Gastrocnemius medialis (tissue), 4 donors: ENCODE results near the gene MRPL45. TPM values are rescaled to one million over a fixed set of nuclear protein-coding genes. Genes with fewer than 3 reads are reported as not detected.

Experiments
- ATAC-seq, 2 donors: fragments of 150-250 bp; one replicate each; pipeline ENCODE4 v1.9.1; 2016
- DNase-seq, 2 donors: peaks; one replicate each; pipeline ENCODE4 v3.0.0-alpha.2; 2019
- H3K27ac ChIP-seq, 4 donors: fragments of 200-600 bp; sonication (generic); 1 replicate in 1 of 4; 2 replicates in 3 of 4; pipeline ENCODE4 v1.5.1; 2016 to 2018; ENCODE audit warnings: mild to moderate bottlenecking in 2 of 4, moderate library complexity in 1 of 4
- H3K27me3 ChIP-seq, 3 donors: fragments of 200-600 bp; sonication (generic) in 2 of 3; 1 replicate in 1 of 3; 2 replicates in 2 of 3; pipeline versions ENCODE4 v1.5.1 to v1.6.0; 2016 to 2019; ENCODE audit warnings: mild to moderate bottlenecking in 1 of 3, moderate library complexity in 1 of 3
- H3K36me3 ChIP-seq, 2 donors: fragments of 200-600 bp; sonication (generic) in 1 of 2; one replicate each; pipeline ENCODE4 v1.5.1; 2017 to 2018
- H3K4me1 ChIP-seq, 2 donors: fragments of 200-600 bp; sonication (generic) in 1 of 2; one replicate each; pipeline ENCODE4 v1.5.1; 2016 to 2017; ENCODE audit warnings: mild to moderate bottlenecking in 2 of 2
- H3K4me3 ChIP-seq, 4 donors: fragments of 200-600 bp; sonication (generic) in 3 of 4; 1 replicate in 1 of 4; 2 replicates in 3 of 4; pipeline ENCODE4 v1.5.1; 2016 to 2019; ENCODE audit warnings: mild to moderate bottlenecking in 2 of 4
- H3K9me3 ChIP-seq, 3 donors: fragments of 200-600 bp; sonication (generic) in 2 of 3; 1 replicate in 1 of 3; 2 replicates in 2 of 3; pipeline ENCODE4 v1.5.1; 2016 to 2019
- POLR2A ChIP-seq, 2 donors: fragments of 450-650 bp; IDR thresholded peaks; one replicate each; pipeline ENCODE4 v1.6.1; 2017; ENCODE audit warnings: antibody characterized with exemption in 2 of 2, mild to moderate bottlenecking in 2 of 2, moderate library complexity in 2 of 2
- in situ Hi-C, 4 donors: fragments of 200-750 bp; cut with MboI; loops; one replicate each; pipeline versions ENCODE4 v1.15.0 to v1.8.0; 2017; ENCODE audit warnings: low sequenced_read_pairs in 4 of 4
- intact Hi-C: fragments of 100-400 bp; cut with DNase I; formaldehyde crosslinking; loops from one replicate; pipeline ENCODE4 v1.15.1; 2023; ENCODE audit warnings: low total_unique reads
- total RNA-seq, 4 donors: library from RNA; depleted of rRNA; stranded (reverse); fragments of >200 nt; gene quantifications; one replicate each; pipeline versions ENCODE4 v1.1.0 to v1.2.3, GENCODE V29; 2016
- TF ChIP-seq, protein P1 (sequence below), 5 experiments: fragments of 450-650 bp in 3 of 5; fragments of 200-600 bp in 2 of 5; sonication (generic) in 2 of 5; IDR thresholded peaks in 4 of 5; conservative IDR thresholded peaks in 1 of 5; 1 replicate in 4 of 5; 2 replicates in 1 of 5; pipeline ENCODE4 v1.5.1; 2016 to 2019; ENCODE audit warnings: antibody characterized with exemption in 5 of 5, mild to moderate bottlenecking in 3 of 5, moderate library complexity in 3 of 5

MRPL45 gene
- total RNA-seq, 4 donors from 2014 or later = 48.3 to 64.6 (median 51.2) TPM

DNA sequence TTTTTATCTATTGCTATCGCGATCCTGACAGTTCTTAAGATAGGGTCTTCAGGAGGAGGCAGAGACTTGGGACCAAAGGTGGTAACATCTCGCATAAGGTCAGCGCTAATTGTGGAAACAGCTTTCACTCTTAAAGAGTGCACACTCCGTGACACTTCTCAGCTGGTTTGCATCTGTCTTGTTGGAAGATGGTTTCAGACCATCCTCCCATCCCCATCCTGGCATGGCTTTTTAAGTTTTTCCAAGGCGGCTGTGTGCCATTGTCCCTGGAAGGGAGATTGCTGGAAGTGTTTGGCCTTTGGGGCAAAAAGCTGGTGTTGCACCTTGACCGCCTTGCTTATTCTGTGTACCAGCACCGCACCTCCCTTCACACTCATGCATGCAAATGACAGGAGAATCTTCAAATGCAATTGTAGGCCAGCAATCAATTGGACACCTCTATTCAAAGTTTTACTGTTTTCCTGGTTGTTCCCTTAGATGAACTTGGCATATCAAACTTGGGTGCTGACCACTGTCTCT is 56.2 kb downstream of the MRPL45 start:
- TF ChIP-seq, protein P1, sequence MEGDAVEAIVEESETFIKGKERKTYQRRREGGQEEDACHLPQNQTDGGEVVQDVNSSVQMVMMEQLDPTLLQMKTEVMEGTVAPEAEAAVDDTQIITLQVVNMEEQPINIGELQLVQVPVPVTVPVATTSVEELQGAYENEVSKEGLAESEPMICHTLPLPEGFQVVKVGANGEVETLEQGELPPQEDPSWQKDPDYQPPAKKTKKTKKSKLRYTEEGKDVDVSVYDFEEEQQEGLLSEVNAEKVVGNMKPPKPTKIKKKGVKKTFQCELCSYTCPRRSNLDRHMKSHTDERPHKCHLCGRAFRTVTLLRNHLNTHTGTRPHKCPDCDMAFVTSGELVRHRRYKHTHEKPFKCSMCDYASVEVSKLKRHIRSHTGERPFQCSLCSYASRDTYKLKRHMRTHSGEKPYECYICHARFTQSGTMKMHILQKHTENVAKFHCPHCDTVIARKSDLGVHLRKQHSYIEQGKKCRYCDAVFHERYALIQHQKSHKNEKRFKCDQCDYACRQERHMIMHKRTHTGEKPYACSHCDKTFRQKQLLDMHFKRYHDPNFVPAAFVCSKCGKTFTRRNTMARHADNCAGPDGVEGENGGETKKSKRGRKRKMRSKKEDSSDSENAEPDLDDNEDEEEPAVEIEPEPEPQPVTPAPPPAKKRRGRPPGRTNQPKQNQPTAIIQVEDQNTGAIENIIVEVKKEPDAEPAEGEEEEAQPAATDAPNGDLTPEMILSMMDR (IDR thresholded peaks at IDR 0.05 in 4 of 5, conservative IDR thresholded peaks at IDR 0.05 in 1 of 5) = no peak
- TF ChIP-seq POLR2A (IDR thresholded peaks at IDR 0.05) = no peak
- no peak for DNase-seq
- in situ Hi-C loops (no loop called here), intact Hi-C loops (no loop called here)
- peak in 1 of 2 donors; percentile 8 for ATAC-seq
- no peaks in the 10 kb centered on the region for H3K27me3 ChIP-seq
- H3K27ac ChIP-seq = peak overlapping the region; percentile 84 to 94 (median 90)
- no peaks in the 10 kb centered on the region for H3K36me3 ChIP-seq
- H3K9me3 ChIP-seq = no peaks in the 10 kb centered on the region
- peaks cover 51 to 55% of the 10 kb centered on the region in 2 donors for H3K4me1 ChIP-seq
- peak overlapping the region; percentile 70 to 90 (median 78) for H3K4me3 ChIP-seq

GRCh38 chr17:38353668-38354067 is 56.7 kb downstream of the MRPL45 start:
- ATAC-seq = no peak
- in situ Hi-C loops = no loop called here
- peaks cover 56 to 59% of the 10 kb centered on the region in 2 donors for H3K4me1 ChIP-seq
- intact Hi-C loops = no loop called here
- H3K27ac ChIP-seq = peak overlapping the region in 1 of 4 donors; percentile 94
- no peaks in the 10 kb centered on the region for H3K27me3 ChIP-seq
- DNase-seq = no peak
- H3K36me3 ChIP-seq = no peaks in the 10 kb centered on the region
- H3K4me3 ChIP-seq = peak overlapping the region; percentile 70 to 90 (median 78)
- H3K9me3 ChIP-seq = no peaks in the 10 kb centered on the region
- no peak for TF ChIP-seq POLR2A (IDR thresholded peaks at IDR 0.05)
- TF ChIP-seq, protein P1 (IDR thresholded peaks at IDR 0.05 in 4 of 5, conservative IDR thresholded peaks at IDR 0.05 in 1 of 5) = no peak

DNA sequence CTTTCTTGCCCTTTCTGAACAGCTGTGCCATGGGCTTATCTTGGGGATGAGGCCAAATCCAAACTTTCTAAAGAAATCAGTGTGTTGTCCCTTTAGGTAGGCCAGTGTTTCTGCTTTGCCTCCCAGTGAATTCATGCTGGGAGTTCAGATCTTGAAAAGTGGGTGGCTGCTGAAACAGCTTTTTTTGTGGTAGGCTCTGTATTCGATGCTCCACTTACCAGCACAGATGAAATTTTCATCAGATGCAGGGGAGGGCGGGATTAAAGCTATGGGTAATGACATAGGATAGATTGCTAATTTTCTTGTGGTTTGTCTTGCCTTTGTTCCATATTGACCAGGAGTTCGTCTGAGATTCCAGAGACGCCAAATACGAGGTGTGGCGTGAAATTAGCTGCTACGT is 57.5 kb downstream of the MRPL45 start:
- H3K36me3 ChIP-seq = no peaks in the 10 kb centered on the region
- no peak overlapping the region for H3K27ac ChIP-seq
- ATAC-seq = no peak
- no peaks in the 10 kb centered on the region for H3K9me3 ChIP-seq
- intact Hi-C loops (no loop called here), in situ Hi-C loops (no loop called here)
- no peaks in the 10 kb centered on the region for H3K27me3 ChIP-seq
- DNase-seq = no peak
- peaks cover 62 to 67% of the 10 kb centered on the region in 2 donors for H3K4me1 ChIP-seq
- TF ChIP-seq, protein P1 (IDR thresholded peaks at IDR 0.05 in 4 of 5, conservative IDR thresholded peaks at IDR 0.05 in 1 of 5) = no peak
- TF ChIP-seq POLR2A (IDR thresholded peaks at IDR 0.05) = no peak
- H3K4me3 ChIP-seq = no peak overlapping the region

- no peaks in the 10 kb centered on the region for H3K36me3 ChIP-seq
- DNase-seq (no peak), ATAC-seq (no peak)
- no peak overlapping the region for H3K4me3 ChIP-seq
- H3K4me1 ChIP-seq = peaks cover 62 to 71% of the 10 kb centered on the region in 2 donors
- no peak overlapping the region for H3K27ac ChIP-seq
- intact Hi-C loops = no loop called here
- H3K9me3 ChIP-seq = no peaks in the 10 kb centered on the region
- TF ChIP-seq POLR2A (IDR thresholded peaks at IDR 0.05) = no peak
- TF ChIP-seq, protein P1 (IDR thresholded peaks at IDR 0.05 in 4 of 5, conservative IDR thresholded peaks at IDR 0.05 in 1 of 5) = no peak
- in situ Hi-C loops = no loop called here
- no peaks in the 10 kb centered on the region for H3K27me3 ChIP-seq
These were observed 58.3 kb downstream of the MRPL45 start for GRCh38 chr17:38355251-38355650.
